ENCODE results near the gene TNNC1.

TNNC1 gene

DNA sequence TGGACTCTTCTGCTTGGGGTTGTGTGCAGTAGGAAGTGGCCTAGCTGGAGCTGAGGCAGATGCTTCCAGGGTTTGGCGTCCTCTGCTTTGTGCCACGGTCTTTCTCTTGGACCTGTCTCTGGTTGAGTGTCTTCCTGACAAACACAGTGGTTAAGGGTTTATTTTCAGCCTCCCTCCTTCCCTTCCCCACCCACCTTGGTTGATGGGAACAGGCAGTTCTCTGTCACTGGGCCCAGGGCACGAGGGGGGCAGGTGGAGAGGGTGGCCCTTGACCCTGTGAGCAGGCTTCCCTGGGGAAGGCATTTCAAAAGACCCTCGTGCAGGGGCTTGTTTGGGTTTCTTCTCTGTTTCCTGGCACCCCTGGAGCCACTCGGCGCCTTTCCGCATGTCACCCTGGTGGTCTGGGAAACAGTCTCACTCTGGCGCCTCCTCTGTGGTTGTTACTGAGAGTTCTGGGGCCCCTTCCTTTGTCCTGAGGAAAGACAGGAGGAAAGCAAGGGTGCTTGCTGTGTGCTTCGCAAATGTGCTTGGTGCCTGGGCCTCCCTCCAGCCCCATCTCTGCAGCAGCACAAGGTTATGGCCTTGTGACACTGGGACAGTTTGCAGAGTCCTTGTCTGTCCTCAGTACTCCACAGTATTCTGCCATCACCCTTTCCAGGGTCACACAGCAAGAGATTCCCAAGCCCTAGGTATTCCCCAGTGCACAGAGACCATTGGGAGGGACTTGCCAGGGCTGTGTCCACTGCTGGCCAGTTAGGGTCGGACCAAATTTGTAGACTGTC lies 31.0 kb upstream of the TNNC1 start:
- no peak overlapping the region for H3K4me3 ChIP-seq (ENCODE audit: low read depth, low read length)

- no peak overlapping the region for H3K4me3 ChIP-seq (ENCODE audit: low read depth, low read length)
Measured at GRCh38 chr3:52483577-52484381, 29.9 kb upstream of the TNNC1 start.

DNA sequence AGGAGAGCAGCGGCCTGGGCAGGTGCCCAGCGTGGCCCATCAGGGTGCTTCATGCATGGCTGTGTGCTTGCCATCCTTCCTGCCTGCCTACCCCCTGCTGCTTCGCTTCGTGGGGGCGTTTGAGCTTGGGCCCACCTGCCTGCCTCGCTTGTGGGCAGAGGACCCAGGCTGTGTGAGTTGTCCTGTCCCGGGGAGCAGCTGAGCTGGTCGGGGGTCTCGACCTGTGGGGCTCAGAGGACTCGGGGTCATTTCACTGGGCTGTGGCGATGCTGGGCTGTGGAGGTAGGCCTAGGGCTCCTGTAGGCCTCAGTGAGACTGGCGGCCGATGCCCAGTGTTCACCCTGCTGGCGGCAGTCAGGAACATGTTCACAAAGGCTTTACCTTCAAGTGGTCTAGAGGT lies 29.2 kb upstream of the TNNC1 start:
- H3K4me3 ChIP-seq (ENCODE audit: low read depth, low read length): no peak overlapping the region

DNA sequence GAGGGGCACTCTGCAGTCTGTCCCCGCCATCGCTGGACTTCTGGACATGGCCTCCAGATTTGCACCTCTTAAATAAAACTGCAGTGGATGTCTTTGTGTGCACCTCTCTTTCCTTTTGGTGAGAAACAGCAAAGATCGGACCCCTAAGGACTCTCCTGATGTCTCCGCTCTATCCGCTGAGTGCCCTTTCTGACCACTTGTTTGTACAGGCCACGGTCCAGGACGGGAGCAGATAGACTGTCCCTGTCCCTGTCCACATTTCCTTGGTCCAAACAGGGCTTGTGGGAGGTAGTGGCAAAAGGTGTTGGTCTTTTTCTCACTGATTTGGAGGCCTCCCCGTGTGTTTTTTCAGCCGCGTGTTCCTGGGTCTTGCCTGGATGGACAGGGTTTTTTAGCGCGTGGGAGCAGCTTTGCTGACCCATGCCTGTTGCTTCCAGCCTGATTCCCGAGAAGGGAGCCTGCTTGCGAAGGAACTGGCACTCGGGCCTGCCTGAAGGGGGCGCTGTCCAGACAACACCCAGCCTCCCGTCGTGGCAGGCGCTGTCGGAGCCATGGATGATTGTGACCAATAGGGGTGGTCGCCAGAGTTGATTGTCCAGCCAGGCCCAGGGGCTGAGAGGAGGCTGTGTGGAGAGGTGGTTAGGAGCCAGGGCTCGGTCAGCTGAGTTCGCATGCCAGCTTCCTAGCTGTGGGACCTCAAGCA lies 28.1 kb upstream of the TNNC1 start:
- no peak overlapping the region for H3K4me3 ChIP-seq (ENCODE audit: low read depth, low read length)

DNA sequence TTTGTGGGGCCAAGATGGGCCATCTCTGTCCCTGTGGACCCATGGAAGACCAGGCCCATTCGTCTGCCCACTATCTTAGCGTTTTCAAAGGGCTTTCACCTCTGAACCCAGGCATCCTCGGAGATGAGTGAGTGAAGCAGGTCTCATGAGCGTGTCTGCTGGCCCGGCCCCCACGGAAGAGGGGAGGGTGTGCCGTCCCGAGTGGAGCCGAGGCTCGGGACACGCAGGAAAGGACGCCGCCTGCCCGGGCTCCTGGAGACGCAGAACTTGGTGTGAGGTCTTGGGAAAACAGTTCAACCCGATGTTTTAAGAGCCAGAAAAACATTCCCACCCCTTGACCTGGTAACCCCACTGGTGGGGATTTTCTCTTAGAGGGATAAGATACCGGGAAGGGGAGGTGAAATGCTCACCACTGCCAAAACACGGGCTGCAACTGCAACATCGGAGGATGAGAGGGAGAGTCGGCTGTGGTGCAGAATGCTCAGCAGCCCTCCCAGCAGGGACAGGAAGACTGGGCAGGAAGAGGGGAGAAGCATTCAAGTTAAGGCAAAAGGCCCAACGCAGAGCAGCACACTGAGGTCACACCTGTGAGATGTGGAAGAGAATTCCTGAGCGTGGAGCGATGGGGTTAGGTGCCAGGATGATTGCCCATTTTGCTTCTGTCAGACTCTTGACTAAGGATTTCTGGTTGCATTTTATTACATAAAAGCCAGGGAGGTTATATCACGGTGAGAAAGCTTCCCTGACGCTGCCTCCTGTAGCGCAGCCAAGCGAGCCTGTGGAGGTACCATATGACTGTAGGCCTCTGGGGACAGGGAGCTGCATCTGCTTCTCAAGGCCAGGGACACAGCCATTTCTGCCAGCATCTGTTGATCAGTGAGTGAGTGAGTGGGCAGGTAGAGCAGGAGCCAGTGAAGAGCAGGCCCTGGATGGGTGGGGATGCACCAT lies 27.2 kb upstream of the TNNC1 start:
- no peak overlapping the region for H3K4me3 ChIP-seq (ENCODE audit: low read depth, low read length)

DNA sequence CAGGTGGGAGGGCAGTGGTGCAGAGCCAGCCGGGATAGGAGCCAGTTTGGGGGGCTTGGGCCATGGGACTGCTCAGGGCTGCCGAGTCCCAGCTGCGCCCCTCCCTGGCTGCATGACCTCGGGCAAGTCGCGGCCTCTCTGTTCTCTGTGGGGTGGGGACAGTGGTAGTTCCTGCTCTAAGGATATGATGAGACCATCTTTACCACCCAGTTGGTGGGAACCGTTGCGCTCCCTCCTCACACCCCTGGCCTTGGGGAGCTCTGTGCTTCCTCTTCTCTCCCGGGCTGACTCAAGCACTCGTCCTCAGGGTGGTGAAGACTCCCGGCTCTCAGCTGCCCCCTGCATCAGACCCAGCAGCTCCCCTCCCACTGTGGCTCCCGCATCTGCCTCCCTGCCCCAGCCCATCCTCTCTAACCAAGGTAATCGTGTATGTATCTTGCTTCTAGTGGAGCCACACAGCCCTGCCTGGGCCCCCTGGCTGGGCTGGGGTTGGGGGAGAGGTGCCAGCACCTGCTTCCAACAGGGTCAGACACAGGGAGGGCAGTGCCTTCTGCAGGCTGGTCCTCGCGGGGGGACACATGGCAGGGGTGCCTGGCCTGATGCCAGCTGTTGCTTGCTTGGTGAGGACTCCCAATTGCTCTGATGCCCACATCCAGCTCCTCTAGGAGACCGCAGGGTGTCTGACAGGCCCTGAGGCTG lies 26.2 kb upstream of the TNNC1 start:
- no peak overlapping the region for H3K4me3 ChIP-seq (ENCODE audit: low read depth, low read length)

- H3K4me3 ChIP-seq (ENCODE audit: low read depth, low read length): no peak overlapping the region
Measured at GRCh38 chr3:52479037-52479876, 25.4 kb upstream of the TNNC1 start.

DNA sequence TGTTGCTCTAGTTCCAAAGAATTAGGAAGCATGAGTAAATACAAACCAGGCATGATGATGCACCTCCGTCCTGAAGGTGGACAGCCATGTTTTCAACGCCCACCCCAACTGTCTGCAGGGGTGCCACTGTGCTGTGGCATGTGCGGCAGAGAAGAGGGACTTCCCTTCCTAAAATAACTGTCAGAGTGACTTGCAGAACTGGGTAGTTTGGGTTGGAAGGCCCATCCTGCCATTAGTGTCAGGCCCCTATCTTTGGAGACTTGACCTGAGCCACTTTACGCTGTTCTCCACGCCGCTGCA lies 23.9 kb upstream of the TNNC1 start:
- no peak overlapping the region for H3K4me3 ChIP-seq (ENCODE audit: low read depth, low read length)

DNA sequence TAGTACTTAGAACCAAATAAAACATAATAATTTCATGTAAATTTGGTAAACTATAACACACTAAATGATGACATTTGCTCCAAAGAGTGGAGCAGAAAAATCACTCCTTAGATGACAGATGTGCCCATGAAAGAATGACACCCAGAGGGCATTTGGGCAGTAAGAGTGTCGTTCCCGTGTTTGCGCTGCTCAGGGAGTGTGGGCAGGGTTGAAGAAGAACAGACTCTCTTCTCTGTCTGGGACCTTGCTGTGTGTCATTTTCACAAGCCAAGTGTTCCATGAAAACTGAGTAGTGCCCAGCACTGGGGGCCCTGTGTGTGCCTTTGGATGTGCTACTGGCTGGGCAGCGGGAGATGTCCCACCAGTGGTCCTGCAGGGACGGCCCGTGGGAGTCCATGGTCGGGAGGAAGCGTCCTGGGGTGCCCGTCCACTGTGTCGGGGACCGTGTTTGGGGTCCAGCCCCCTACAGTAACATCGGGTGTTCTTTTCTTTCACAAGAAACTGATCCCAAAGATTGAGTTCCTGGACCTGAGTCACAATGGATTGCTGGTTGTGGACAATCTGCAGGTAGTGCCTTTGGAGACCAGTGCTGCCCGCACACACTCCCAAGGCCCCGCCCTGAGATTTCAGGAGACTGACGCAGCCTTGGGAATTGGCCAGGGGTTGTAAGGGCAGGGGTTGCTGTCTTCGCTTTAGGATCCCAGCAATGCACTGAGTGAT lies 23.4 kb upstream of the TNNC1 start:
- H3K4me3 ChIP-seq (ENCODE audit: low read depth, low read length): no peak overlapping the region

DNA sequence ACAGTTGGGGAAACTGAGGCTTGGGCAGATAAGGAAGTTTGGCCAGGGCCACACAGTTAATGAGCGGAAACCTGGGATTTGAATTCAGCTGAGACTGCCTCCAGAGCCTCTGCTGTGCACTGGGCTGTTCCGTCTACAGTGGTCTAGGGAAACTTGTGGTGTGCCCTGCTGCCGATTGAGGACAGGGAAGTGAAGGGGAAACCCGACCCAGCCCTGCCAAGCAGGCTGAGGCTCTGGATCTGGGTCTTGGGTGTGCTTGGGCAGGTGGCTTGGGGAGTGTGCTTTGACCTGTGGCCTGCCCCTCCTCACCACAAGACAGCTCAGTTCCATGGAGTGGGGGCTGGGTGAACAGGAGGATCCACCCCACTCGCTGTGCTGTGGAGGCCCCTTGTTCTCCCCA lies 19.2 kb upstream of the TNNC1 start:
- H3K4me3 ChIP-seq (ENCODE audit: low read depth, low read length): no peak overlapping the region

DNA sequence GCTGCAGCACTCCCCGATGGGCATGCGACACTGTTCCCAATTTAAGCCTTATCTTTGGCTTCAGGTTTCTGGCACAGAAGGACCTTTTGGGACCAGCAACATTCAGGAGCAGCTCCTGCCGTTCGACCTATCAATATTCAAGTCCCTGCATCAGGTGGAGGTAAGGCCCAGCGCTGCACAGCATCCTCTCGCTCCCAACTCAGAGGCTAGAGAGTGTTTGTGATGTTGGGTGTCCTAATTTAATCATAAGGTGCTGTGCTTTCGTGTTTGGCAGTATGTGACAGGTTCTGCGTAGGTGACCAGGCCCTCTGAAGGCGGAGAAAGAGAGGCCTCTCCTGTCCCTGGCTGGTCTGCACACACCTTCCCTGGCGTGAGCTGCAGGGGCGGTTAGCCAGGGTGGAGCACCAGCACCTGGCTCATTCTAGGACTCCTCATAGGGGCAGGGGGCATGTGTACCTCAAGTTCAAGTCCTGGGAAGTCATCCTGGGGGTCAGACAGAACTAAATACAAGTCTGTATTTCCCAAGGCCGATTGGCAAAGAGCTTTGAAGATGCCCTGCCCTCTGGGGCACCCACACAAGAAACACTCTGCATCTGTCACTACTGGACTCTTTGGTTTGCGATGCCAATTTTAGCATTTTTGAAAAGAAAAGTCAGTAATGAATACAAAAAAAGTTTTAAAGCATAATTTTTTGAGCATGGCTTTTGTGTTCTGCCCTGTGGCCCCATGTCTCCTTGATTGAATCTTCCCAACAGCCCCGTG lies 18.6 kb upstream of the TNNC1 start:
- H3K4me3 ChIP-seq (ENCODE audit: low read depth, low read length): no peak overlapping the region

- H3K4me3 ChIP-seq (ENCODE audit: low read depth, low read length): no peak overlapping the region
Measured at GRCh38 chr3:52471371-52472238, 17.8 kb upstream of the TNNC1 start.

GRCh38 chr3:52470920-52471319 lies 17.1 kb upstream of the TNNC1 start:
- no peak overlapping the region for H3K4me3 ChIP-seq (ENCODE audit: low read depth, low read length)

DNA sequence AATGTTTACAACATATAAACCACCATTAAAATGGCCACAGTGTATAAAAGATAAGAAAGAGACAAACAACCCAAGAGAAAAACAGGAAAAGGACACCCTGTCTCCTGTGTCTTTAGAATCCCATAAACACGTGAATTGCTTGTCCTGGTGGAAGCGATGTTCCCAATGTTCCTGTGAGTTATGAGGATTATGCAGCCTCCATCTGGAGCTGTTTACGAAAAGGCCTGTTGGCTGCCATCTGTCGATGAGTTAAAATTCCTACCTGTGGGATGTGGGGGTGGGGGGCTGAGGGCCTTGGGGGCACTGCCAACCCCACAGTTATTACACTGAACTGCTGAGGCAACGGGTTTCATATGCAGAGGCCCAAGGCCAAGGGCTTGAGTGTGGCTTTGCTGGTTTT lies 15.2 kb upstream of the TNNC1 start:
- H3K4me3 ChIP-seq (ENCODE audit: low read depth, low read length): no peak overlapping the region

DNA sequence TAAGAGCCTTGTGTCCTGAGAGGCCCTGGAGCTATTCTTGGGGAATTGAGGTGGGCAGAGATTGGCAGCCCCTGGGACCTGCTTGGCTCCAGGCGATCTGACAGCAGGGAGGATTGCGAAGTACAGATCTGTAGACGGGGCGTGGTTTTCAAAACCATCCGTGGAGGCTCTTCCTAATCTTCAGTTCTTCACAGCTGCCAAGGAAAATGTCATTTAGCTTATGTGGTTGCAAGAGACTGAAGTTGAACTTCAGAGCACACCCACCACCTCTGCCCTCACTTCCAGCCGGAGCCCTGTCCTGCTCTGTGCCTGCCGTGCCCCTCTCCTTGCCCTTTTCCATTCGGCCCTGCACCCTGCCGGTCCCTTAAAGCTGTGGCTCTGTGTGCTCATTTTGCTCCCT lies 14.5 kb upstream of the TNNC1 start:
- no peak overlapping the region for H3K4me3 ChIP-seq (ENCODE audit: low read depth, low read length)

DNA sequence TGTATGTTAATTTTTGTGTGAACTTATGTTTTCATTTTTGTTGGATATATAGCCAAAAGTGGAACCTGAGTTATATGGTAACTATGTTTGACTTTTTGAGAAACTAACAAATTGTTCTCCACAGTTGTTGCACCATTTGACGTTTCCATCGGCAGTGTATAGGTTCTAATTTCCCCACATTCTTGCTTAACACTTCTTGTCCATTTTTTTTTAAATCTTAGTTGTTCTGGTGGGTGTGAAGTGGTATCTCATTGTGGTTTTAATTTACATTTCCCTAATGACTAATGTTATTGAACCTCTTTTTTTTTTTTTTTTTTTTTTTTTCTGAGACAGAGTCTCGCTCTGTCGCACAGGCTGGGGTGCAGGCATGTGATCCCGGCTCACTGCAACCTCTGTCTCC lies 9.6 kb upstream of the TNNC1 start:
- H3K4me3 ChIP-seq (ENCODE audit: low read depth, low read length): no peak overlapping the region

GRCh38 chr3:52461874-52462273 lies 8.0 kb upstream of the TNNC1 start:
- H3K4me3 ChIP-seq (ENCODE audit: low read depth, low read length): no peak overlapping the region

Measured in iPS-11a (cell line).